ENCODE results near the gene GABRR3. TPM values are rescaled to one million over a fixed set of nuclear protein-coding genes. Genes with fewer than 3 reads are reported as not detected.

Gene GABRR3
- total RNA-seq, 4 donors from 2014 or later = not detected

DNA sequence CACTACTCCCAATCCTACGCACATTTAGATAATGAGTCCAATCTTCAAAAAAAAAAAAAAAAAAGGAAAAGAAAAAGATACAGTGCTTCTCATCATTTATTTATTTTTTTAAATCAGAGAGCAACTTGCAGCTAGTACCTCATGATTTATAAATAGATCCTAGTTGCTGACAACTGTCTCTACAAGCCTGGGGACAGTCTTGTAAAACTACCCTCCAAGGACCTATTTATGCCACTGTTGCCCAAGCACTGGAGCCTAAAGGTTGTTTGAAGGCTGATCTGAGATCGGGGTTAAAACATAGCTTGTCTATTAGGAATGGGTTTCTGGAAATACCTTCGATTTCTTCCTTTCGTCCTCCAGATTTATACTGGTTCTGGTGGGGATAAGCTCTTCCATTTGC lies 14.7 kb downstream of the GABRR3 start:
- Histone ChIP-seq H3K36me3 (no peaks in the 10 kb centered on the region), H3K9me3 (no peaks in the 10 kb centered on the region), H3K4me1 (peaks cover 0 to 6% of the 10 kb centered on the region in 2 donors), H3K27me3 (no peaks in the 10 kb centered on the region), H3K27ac (peak overlapping the region in 3 of 4 donors; percentile 20 to 47 (median 27)), H3K4me3 (no peak overlapping the region)
- in situ Hi-C loops (cut with MboI; ENCODE audit: low sequenced_read_pairs in 4 of 4) = loop anchor here (5.0 kb wide), 1 partner anchor 228 kb away; no protein-coding TSS in a partner anchor
- ATAC-seq (peak; percentile 79 to 81), DNase-seq (no peak)
- TF ChIP-seq, protein P1, sequence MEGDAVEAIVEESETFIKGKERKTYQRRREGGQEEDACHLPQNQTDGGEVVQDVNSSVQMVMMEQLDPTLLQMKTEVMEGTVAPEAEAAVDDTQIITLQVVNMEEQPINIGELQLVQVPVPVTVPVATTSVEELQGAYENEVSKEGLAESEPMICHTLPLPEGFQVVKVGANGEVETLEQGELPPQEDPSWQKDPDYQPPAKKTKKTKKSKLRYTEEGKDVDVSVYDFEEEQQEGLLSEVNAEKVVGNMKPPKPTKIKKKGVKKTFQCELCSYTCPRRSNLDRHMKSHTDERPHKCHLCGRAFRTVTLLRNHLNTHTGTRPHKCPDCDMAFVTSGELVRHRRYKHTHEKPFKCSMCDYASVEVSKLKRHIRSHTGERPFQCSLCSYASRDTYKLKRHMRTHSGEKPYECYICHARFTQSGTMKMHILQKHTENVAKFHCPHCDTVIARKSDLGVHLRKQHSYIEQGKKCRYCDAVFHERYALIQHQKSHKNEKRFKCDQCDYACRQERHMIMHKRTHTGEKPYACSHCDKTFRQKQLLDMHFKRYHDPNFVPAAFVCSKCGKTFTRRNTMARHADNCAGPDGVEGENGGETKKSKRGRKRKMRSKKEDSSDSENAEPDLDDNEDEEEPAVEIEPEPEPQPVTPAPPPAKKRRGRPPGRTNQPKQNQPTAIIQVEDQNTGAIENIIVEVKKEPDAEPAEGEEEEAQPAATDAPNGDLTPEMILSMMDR (IDR thresholded peaks at IDR 0.05 in 4 of 5, conservative IDR thresholded peaks at IDR 0.05 in 1 of 5) = no peak
- TF ChIP-seq POLR2A (IDR thresholded peaks at IDR 0.05) = no peak
- intact Hi-C loops (cut with DNase I; ENCODE audit: low total_unique reads) = loop anchor here (5.0 kb wide), 2 partner anchors 48 to 63 kb away; partner anchors contain the start of gene RIOX2

DNA sequence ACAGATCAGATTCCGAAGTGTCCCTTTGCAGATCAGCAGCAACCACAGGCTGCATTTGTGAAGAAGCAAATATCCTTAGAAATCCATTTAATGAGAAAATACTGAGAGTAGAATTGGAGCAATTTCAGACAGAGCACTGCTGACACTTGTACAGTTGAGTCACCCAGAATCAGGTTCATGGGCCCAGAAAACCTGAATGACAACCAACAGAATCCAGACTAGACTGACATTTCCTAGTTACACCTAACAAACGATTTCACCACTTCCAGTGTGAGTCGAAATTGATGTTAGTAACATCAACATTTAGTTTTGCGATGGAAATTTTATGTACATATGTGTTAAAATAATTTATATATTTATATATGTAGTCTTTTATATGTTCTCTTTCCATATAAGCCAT lies 16.8 kb downstream of the GABRR3 start:
- no peaks in the 10 kb centered on the region for H3K36me3 ChIP-seq
- intact Hi-C loops (cut with DNase I; ENCODE audit: low total_unique reads) (no loop called here), in situ Hi-C loops (cut with MboI; ENCODE audit: low sequenced_read_pairs in 4 of 4) (loop anchor here in 1 of 4 donors (10.0 kb wide), 1 partner anchor 64 kb away; no protein-coding TSS in a partner anchor)
- no peak for TF ChIP-seq POLR2A (IDR thresholded peaks at IDR 0.05)
- TF ChIP-seq, protein P1 (IDR thresholded peaks at IDR 0.05 in 4 of 5, conservative IDR thresholded peaks at IDR 0.05 in 1 of 5) = no peak
- no peak overlapping the region for H3K27ac ChIP-seq
- ATAC-seq = no peak
- no peaks in the 10 kb centered on the region for H3K27me3 ChIP-seq
- H3K9me3 ChIP-seq = no peaks in the 10 kb centered on the region
- peaks cover 0 to 6% of the 10 kb centered on the region in 2 donors for H3K4me1 ChIP-seq
- H3K4me3 ChIP-seq = no peak overlapping the region
- DNase-seq = no peak

DNA sequence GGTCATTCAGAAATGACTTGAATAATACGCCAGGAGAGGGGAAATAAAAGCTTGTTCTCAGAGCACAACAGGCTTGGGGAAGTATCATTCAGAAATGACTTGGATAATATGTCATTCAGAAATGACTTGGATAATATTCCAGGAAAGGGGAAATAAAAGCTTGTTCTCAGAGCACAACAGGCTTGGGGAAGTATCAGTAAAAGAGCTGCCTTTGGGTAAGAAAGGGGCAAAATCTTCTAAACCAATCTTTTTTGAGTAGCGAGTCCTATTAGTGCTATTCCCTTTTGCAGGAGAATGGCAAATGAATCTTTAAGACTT lies 20.9 kb downstream of the GABRR3 start:
- no peaks in the 10 kb centered on the region for H3K4me1 ChIP-seq
- H3K9me3 ChIP-seq = no peaks in the 10 kb centered on the region
- H3K27ac ChIP-seq = no peak overlapping the region
- H3K36me3 ChIP-seq = no peaks in the 10 kb centered on the region
- intact Hi-C loops (cut with DNase I; ENCODE audit: low total_unique reads) = no loop called here
- DNase-seq (no peak), ATAC-seq (no peak)
- H3K27me3 ChIP-seq = no peaks in the 10 kb centered on the region
- TF ChIP-seq, protein P1 (IDR thresholded peaks at IDR 0.05 in 4 of 5, conservative IDR thresholded peaks at IDR 0.05 in 1 of 5) = no peak
- no peak for TF ChIP-seq POLR2A (IDR thresholded peaks at IDR 0.05)
- no peak overlapping the region for H3K4me3 ChIP-seq
- in situ Hi-C loops (cut with MboI; ENCODE audit: low sequenced_read_pairs in 4 of 4) = loop anchor here in 1 of 4 donors (10.0 kb wide), 1 partner anchor 59 kb away; no protein-coding TSS in a partner anchor

DNA sequence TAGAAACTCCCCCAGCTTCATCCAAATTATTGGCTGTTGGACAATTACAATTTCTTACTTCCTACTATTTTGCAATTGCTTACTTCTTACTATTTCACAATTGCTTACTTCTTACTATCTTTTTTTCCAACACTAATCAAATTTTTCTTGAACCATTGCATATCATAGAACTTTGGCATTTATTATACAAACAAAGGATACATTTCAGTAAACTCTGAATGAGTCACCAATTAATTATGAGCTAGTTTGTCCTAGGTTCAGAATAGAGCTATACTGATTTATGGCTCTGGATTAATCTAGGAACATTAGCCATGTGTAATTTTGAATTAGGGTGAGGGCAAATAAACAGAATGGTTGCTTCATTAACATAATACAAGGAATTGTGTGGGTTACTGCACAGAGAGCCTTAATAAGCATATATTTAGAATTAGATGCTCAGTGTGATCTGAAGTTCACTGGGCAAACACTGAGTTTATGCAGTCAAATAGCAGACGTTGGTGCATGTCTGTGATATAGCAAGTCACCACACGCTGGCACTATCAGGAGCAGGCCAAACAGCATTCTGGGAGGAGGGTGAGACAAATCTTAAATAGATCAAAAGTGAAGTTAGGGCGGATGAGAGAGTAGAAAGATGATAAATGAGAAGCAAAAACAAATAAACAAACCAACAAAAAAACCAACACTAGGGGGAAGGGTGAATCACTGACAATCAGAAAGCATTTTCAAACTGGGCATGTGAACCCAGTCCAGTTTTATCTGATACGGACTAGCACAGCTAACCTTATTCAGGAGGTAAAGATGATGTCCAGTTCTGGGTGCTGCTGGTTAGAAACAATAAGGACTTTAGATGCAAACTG lies 21.5 kb downstream of the GABRR3 start:
- Histone ChIP-seq H3K9me3 (no peaks in the 10 kb centered on the region), H3K36me3 (no peaks in the 10 kb centered on the region), H3K27me3 (no peaks in the 10 kb centered on the region), H3K4me1 (no peaks in the 10 kb centered on the region), H3K27ac (no peak overlapping the region), H3K4me3 (no peak overlapping the region)
- intact Hi-C loops (cut with DNase I; ENCODE audit: low total_unique reads) = no loop called here
- no peak for TF ChIP-seq POLR2A (IDR thresholded peaks at IDR 0.05)
- TF ChIP-seq, protein P1 (IDR thresholded peaks at IDR 0.05 in 4 of 5, conservative IDR thresholded peaks at IDR 0.05 in 1 of 5) = no peak
- no peak for DNase-seq
- in situ Hi-C loops (cut with MboI; ENCODE audit: low sequenced_read_pairs in 4 of 4) = loop anchor here in 1 of 4 donors (10.0 kb wide), 1 partner anchor 59 kb away; no protein-coding TSS in a partner anchor
- no peak for ATAC-seq

Measured in gastrocnemius medialis (tissue), 4 donors.